Endometrium (tissue), 2 donors: ENCODE measurements around the gene TBC1D22A.

ENCODE experiments used
- FAIRE-seq: peaks from 2 replicates; lab custom pipeline; 2012; peaks lifted over from hg19 to GRCh38; lab: Jason Lieb, UNC
- donor health status: control.
- donor health status: control.

TBC1D22A gene

GRCh38 chr22:47013861-47014635, 251.6 kb downstream of the TBC1D22A start:
- no peak for FAIRE-seq

GRCh38 chr22:47014636-47015345, 252.3 kb downstream of the TBC1D22A start:
- no peak for FAIRE-seq

GRCh38 chr22:47015589-47016178, 253.2 kb downstream of the TBC1D22A start:
- no peak for FAIRE-seq

GRCh38 chr22:47016631-47017030, 254.2 kb downstream of the TBC1D22A start:
- FAIRE-seq, result no peak

GRCh38 chr22:47017245-47017644, 254.8 kb downstream of the TBC1D22A start:
- FAIRE-seq, result no peak

- no peak for FAIRE-seq
Observed at GRCh38 chr22:47018010-47018910, 255.8 kb downstream of the TBC1D22A start.

- no peak for FAIRE-seq
Observed at GRCh38 chr22:47019012-47019790, 256.8 kb downstream of the TBC1D22A start.

- FAIRE-seq, result no peak
Observed at GRCh38 chr22:47020166-47020565, 257.7 kb downstream of the TBC1D22A start.

GRCh38 chr22:47021371-47022074, 259.1 kb downstream of the TBC1D22A start:
- no peak for FAIRE-seq

GRCh38 chr22:47022075-47022473, 259.6 kb downstream of the TBC1D22A start:
- FAIRE-seq, result no peak

GRCh38 chr22:47022475-47022874, 260.0 kb downstream of the TBC1D22A start:
- no peak for FAIRE-seq

GRCh38 chr22:47023871-47024270, 261.4 kb downstream of the TBC1D22A start:
- FAIRE-seq, result no peak

GRCh38 chr22:47027766-47028165, 265.3 kb downstream of the TBC1D22A start:
- no peak for FAIRE-seq

- no peak for FAIRE-seq
Observed at GRCh38 chr22:47029244-47030074, 267.0 kb downstream of the TBC1D22A start.

- no peak for FAIRE-seq
Observed at GRCh38 chr22:47030143-47030661, 267.8 kb downstream of the TBC1D22A start.

GRCh38 chr22:47030881-47031627, 268.6 kb downstream of the TBC1D22A start:
- no peak for FAIRE-seq

- FAIRE-seq, result no peak
Observed at GRCh38 chr22:47031628-47031915, 269.1 kb downstream of the TBC1D22A start.

- no peak for FAIRE-seq
Observed at GRCh38 chr22:47032091-47032943, 269.9 kb downstream of the TBC1D22A start.
